ENCODE measurements around the gene THOC6. TPM values are rescaled to one million over a fixed set of nuclear protein-coding genes. Genes with fewer than 3 reads are reported as not detected.

Gene THOC6
- 32.4 and 43.7 TPM in 2 replicates for total RNA-seq

GRCh38 chr16:3023669-3024478, at the start of gene THOC6, which contains the start of gene HCFC1R1:
TSS of gene THOC6 (plus strand) at chr16:3024035. CDS start at chr16:3024327, 292 bp downstream.
TSS of gene HCFC1R1 (minus strand) at chr16:3023942. CDS start at chr16:3023941, 1 bp downstream.

GRCh38 chr16:2980227-2981176, 43.3 kb upstream of the THOC6 start, which contains the start of gene PKMYT1:
TSS of gene PKMYT1 (minus strand) at chr16:2980446. CDS start at chr16:2979657, 789 bp downstream.

GRCh38 chr16:3012828-3013420, 10.9 kb upstream of the THOC6 start, which contains the start of gene CLDN9:
TSS of gene CLDN9 (plus strand) at chr16:3012923. CDS start at chr16:3013363, 440 bp downstream.

GRCh38 chr16:3017794-3018506, 5.9 kb upstream of the THOC6 start, which contains the start of gene CLDN6:
TSS of gene CLDN6 (minus strand) at chr16:3018183. CDS start at chr16:3016021, 2,162 bp downstream.

GRCh38 chr16:3020247-3020603, 3.6 kb upstream of the THOC6 start, which contains the start of gene TNFRSF12A:
TSS of gene TNFRSF12A (plus strand) at chr16:3020368. CDS start at chr16:3020398, 30 bp downstream.

GRCh38 chr16:3036726-3037315, 13.0 kb downstream of the THOC6 start, which contains the start of gene BICDL2:
TSS of gene BICDL2 (minus strand) at chr16:3036944. CDS start at chr16:3035496, 1,448 bp downstream.

GRCh38 chr16:3045758-3046640, 22.2 kb downstream of the THOC6 start, which contains the start of gene MMP25:
TSS of gene MMP25 (plus strand) at chr16:3046561. CDS start at chr16:3046918, 357 bp downstream.

GRCh38 chr16:3065069-3065741, 41.4 kb downstream of the THOC6 start, which contains the start of gene IL32:
TSS of gene IL32 (plus strand) at chr16:3065640. CDS start at chr16:3065812, 172 bp downstream.

Other genes with a start within 250 kb of the THOC6 start
- 364 and 485 TPM in 2 replicates for gene ELOB, start 246.8 kb upstream of the THOC6 start, total RNA-seq
- gene PRSS33, start 236.5 kb upstream of the THOC6 start, total RNA-seq: not detected in 2 replicates
- gene PRSS41, start 225.6 kb upstream of the THOC6 start, total RNA-seq: not detected in 2 replicates
- 0.25 and 1.6 TPM in 2 replicates for gene PRSS21, start 206.8 kb upstream of the THOC6 start, total RNA-seq
- 1.1 and 1.3 TPM in 2 replicates for gene ZG16B, start 193.7 kb upstream of the THOC6 start, total RNA-seq
- gene PRSS22, start 165.9 kb upstream of the THOC6 start, total RNA-seq: 1.1 TPM in 1 of 2 replicates, not detected in the other
- 73.0 and 87.7 TPM in 2 replicates for gene FLYWCH2, start 140.8 kb upstream of the THOC6 start, total RNA-seq
- 46.4 and 54.1 TPM in 2 replicates for gene FLYWCH1, start 112.1 kb upstream of the THOC6 start, total RNA-seq
- 0.81 and 4.9 TPM in 2 replicates for gene KREMEN2, start 59.8 kb upstream of the THOC6 start, total RNA-seq
- gene PAQR4, start 54.7 kb upstream of the THOC6 start, total RNA-seq: 6.5 and 22.5 TPM in 2 replicates
- gene PKMYT1, start 43.6 kb upstream of the THOC6 start, total RNA-seq: 6.3 and 101 TPM in 2 replicates
- gene CLDN9, start 11.1 kb upstream of the THOC6 start, total RNA-seq: under 0.01 TPM in 1 of 2 replicates, not detected in the other
- gene CLDN6, start 5.9 kb upstream of the THOC6 start, total RNA-seq: 31.8 and 63.8 TPM in 2 replicates
- 630 and 760 TPM in 2 replicates for gene TNFRSF12A, start 3.7 kb upstream of the THOC6 start, total RNA-seq
- 61.8 and 378 TPM in 2 replicates for gene HCFC1R1, start 93 bp upstream of the THOC6 start, total RNA-seq
- gene BICDL2, start 12.9 kb downstream of the THOC6 start, total RNA-seq: not detected in 2 replicates
- gene MMP25, start 22.5 kb downstream of the THOC6 start, total RNA-seq: under 0.01 and 0.13 TPM in 2 replicates
- 128 and 172 TPM in 2 replicates for gene IL32, start 41.6 kb downstream of the THOC6 start, total RNA-seq
- not detected in 2 replicates for gene ZSCAN10, start 75.3 kb downstream of the THOC6 start, total RNA-seq
- gene ZNF205, start 88.6 kb downstream of the THOC6 start, total RNA-seq: 15.8 and 25.9 TPM in 2 replicates
- gene ZNF213, start 111.0 kb downstream of the THOC6 start, total RNA-seq: 5.9 and 9.9 TPM in 2 replicates
- not detected in 2 replicates for gene OR1F1, start 164.2 kb downstream of the THOC6 start, total RNA-seq
- gene ZNF200, start 211.1 kb downstream of the THOC6 start, total RNA-seq: 4.6 and 4.9 TPM in 2 replicates
- not detected in 2 replicates for gene MEFV, start 232.6 kb downstream of the THOC6 start, total RNA-seq

Data from mesangial cell (primary cell).